ENCODE measurements around the gene PARD6G. TPM values are rescaled to one million over a fixed set of nuclear protein-coding genes. Genes with fewer than 3 reads are reported as not detected.
A peak's percentile ranks its signal among the peaks of the same experiment; 100 is the strongest.

PARD6G gene
- total and polyA plus RNA-seq, 5 experiments from 2014 or later: 0.13 to 0.34 (median 0.21) TPM; not detected in 1

GRCh38 chr18:80178935-80179818 lies 68.1 kb downstream of the PARD6G start:
- no peak for ATAC-seq
- H3K27ac Mint-ChIP-seq: peak overlapping the region in 3 of 10 donors; percentile 48 to 88 (median 72)
- DNase-seq: no peak

GRCh38 chr18:80177128-80177527 lies 70.2 kb downstream of the PARD6G start:
- POLR2A ChIA-PET: no interaction called here

More at GRCh38 chr18:80178935-80179818, 68.1 kb downstream of the PARD6G start:
- Mint-ChIP-seq H3K27me3 (peaks cover 0 to 8% (median 1%) of the 10 kb centered on the region in 5 donors), H3K36me3 (no peaks in the 10 kb centered on the region), H3K4me1 (peaks cover 14 to 25% (median 20%) of the 10 kb centered on the region in 4 donors), H3K9me3 (no peaks in the 10 kb centered on the region), H3K4me3 (no peak overlapping the region)
- POLR2A ChIA-PET: no interaction called here

GRCh38 chr18:80176334-80177073 lies 70.8 kb downstream of the PARD6G start:
- Mint-ChIP-seq H3K27me3 (peaks cover 2 to 21% (median 3%) of the 10 kb centered on the region in 5 donors), H3K27ac (peak overlapping the region in 7 of 10 donors; percentile 6 to 97 (median 95)), H3K4me3 (peak overlapping the region in 1 of 10 donors; percentile 15), H3K36me3 (no peaks in the 10 kb centered on the region), H3K9me3 (no peaks in the 10 kb centered on the region), H3K4me1 (peaks cover 16 to 27% (median 26%) of the 10 kb centered on the region in 4 donors)
- POLR2A ChIA-PET: interaction anchor here (1.0 kb wide), 1 partner anchor 9 kb away, joined by 4 read pairs; no protein-coding TSS in a partner anchor
- DNase-seq (no peak), ATAC-seq (no peak)

More at GRCh38 chr18:80177128-80177527, 70.2 kb downstream of the PARD6G start:
- Mint-ChIP-seq H3K9me3 (no peaks in the 10 kb centered on the region), H3K27me3 (peaks cover 0 to 15% (median 1%) of the 10 kb centered on the region in 5 donors), H3K4me1 (peaks cover 15 to 25% (median 22%) of the 10 kb centered on the region in 4 donors), H3K36me3 (no peaks in the 10 kb centered on the region), H3K27ac (peak overlapping the region in 4 of 10 donors; percentile 26 to 97 (median 42)), H3K4me3 (no peak overlapping the region)
- no peak for ATAC-seq
- no peak for DNase-seq

- no peaks in the 10 kb centered on the region for H3K36me3 Mint-ChIP-seq
- ATAC-seq (peak; percentile 93 to 94), DNase-seq (peak; percentile 29 to 88 (median 76))
- H3K4me1 Mint-ChIP-seq: peaks cover 18 to 30% (median 28%) of the 10 kb centered on the region in 4 donors
- peak overlapping the region; percentile 59 to 97 (median 92) for H3K27ac Mint-ChIP-seq
- POLR2A ChIA-PET: interaction anchor here (0.7 to 1.0 kb wide), 2 partner anchors 8 to 73 kb away, joined by 3 to 4 read pairs; no protein-coding TSS in a partner anchor
- H3K9me3 Mint-ChIP-seq: no peaks in the 10 kb centered on the region
- peak overlapping the region; percentile 55 to 79 (median 72) for H3K4me3 Mint-ChIP-seq
- H3K27me3 Mint-ChIP-seq: peaks cover 4 to 27% (median 7%) of the 10 kb centered on the region in 5 donors
Measured at GRCh38 chr18:80175451-80176204, 71.7 kb downstream of the PARD6G start.

- no peaks in the 10 kb centered on the region for H3K36me3 Mint-ChIP-seq
- DNase-seq (no peak), ATAC-seq (no peak)
- POLR2A ChIA-PET: no interaction called here
- H3K27me3 Mint-ChIP-seq: peaks cover 5 to 35% (median 20%) of the 10 kb centered on the region in 5 donors
- peaks cover 18 to 30% (median 27%) of the 10 kb centered on the region in 4 donors for H3K4me1 Mint-ChIP-seq
- H3K9me3 Mint-ChIP-seq: no peaks in the 10 kb centered on the region
- H3K4me3 Mint-ChIP-seq: no peak overlapping the region
- peak overlapping the region in 1 of 10 donors; percentile 44 for H3K27ac Mint-ChIP-seq
Measured at GRCh38 chr18:80173060-80173459, 74.3 kb downstream of the PARD6G start.

- POLR2A ChIA-PET: no interaction called here
- DNase-seq (peak in 1 of 10 donors; percentile 32), ATAC-seq (no peak)
- peaks cover 18 to 35% (median 26%) of the 10 kb centered on the region in 4 donors for H3K4me1 Mint-ChIP-seq
- no peaks in the 10 kb centered on the region for H3K36me3 Mint-ChIP-seq
- H3K9me3 Mint-ChIP-seq: no peaks in the 10 kb centered on the region
- H3K27me3 Mint-ChIP-seq: peaks cover 5 to 39% (median 25%) of the 10 kb centered on the region in 5 donors
- H3K27ac Mint-ChIP-seq: peak overlapping the region in 1 of 10 donors; percentile 82
- H3K4me3 Mint-ChIP-seq: peak overlapping the region in 1 of 10 donors; percentile 60
Measured at GRCh38 chr18:80172056-80172455, 75.3 kb downstream of the PARD6G start.

GRCh38 chr18:80171054-80171872 lies 76.1 kb downstream of the PARD6G start:
- POLR2A ChIA-PET: no interaction called here
- peaks cover 18 to 35% (median 20%) of the 10 kb centered on the region in 4 donors for H3K4me1 Mint-ChIP-seq
- peak overlapping the region in 5 of 10 donors; percentile 2 to 60 (median 24) for H3K4me3 Mint-ChIP-seq
- ATAC-seq: no peak
- peak overlapping the region in 2 of 10 donors; percentile 4 to 75 for H3K27ac Mint-ChIP-seq
- H3K27me3 Mint-ChIP-seq: peaks cover 5 to 43% (median 27%) of the 10 kb centered on the region in 5 donors
- H3K36me3 Mint-ChIP-seq: no peaks in the 10 kb centered on the region
- peak in 7 of 10 donors; percentile 16 to 55 (median 39) for DNase-seq
- H3K9me3 Mint-ChIP-seq: peaks cover 0 to 6% (median 0%) of the 10 kb centered on the region in 9 donors

- H3K27ac Mint-ChIP-seq: peak overlapping the region in 2 of 10 donors; percentile 12 to 63
- H3K36me3 Mint-ChIP-seq: peaks cover 0 to under 1% (median 0%) of the 10 kb centered on the region in 3 donors
Measured at GRCh38 chr18:80170395-80171053, 76.8 kb downstream of the PARD6G start.

GRCh38 chr18:80169607-80170006 lies 77.7 kb downstream of the PARD6G start:
- Mint-ChIP-seq H3K27ac (no peak overlapping the region), H3K36me3 (peaks cover 0 to 8% (median 0%) of the 10 kb centered on the region in 3 donors), H3K27me3 (peaks cover 5 to 43% (median 27%) of the 10 kb centered on the region in 5 donors), H3K9me3 (peaks cover 0 to 17% (median 8%) of the 10 kb centered on the region in 9 donors), H3K4me3 (peak overlapping the region in 1 of 10 donors; percentile 13), H3K4me1 (peaks cover 5 to 20% (median 6%) of the 10 kb centered on the region in 4 donors)
- no peak for ATAC-seq
- POLR2A ChIA-PET: no interaction called here
- DNase-seq: no peak

More at GRCh38 chr18:80170395-80171053, 76.8 kb downstream of the PARD6G start:
- peaks cover 5 to 43% (median 27%) of the 10 kb centered on the region in 5 donors for H3K27me3 Mint-ChIP-seq
- peaks cover 0 to 9% (median 2%) of the 10 kb centered on the region in 9 donors for H3K9me3 Mint-ChIP-seq
- DNase-seq: no peak
- no peak for ATAC-seq
- peak overlapping the region in 1 of 10 donors; percentile 3 for H3K4me3 Mint-ChIP-seq
- POLR2A ChIA-PET: no interaction called here
- peaks cover 11 to 27% (median 14%) of the 10 kb centered on the region in 4 donors for H3K4me1 Mint-ChIP-seq

GRCh38 chr18:80168982-80169381 lies 78.3 kb downstream of the PARD6G start:
- no peak for ATAC-seq
- Mint-ChIP-seq H3K4me3 (no peak overlapping the region), H3K27me3 (peaks cover 5 to 43% (median 27%) of the 10 kb centered on the region in 5 donors), H3K27ac (no peak overlapping the region), H3K9me3 (peaks cover 0 to 23% (median 14%) of the 10 kb centered on the region in 9 donors), H3K4me1 (peaks cover 3 to 16% (median 5%) of the 10 kb centered on the region in 4 donors), H3K36me3 (peaks cover 0 to 14% (median 0%) of the 10 kb centered on the region in 3 donors)
- DNase-seq: no peak
- POLR2A ChIA-PET: no interaction called here
